ENCODE data around the gene TMEM39A. TPM values are rescaled to one million over a fixed set of nuclear protein-coding genes. Genes with fewer than 3 reads are reported as not detected.
A peak's percentile ranks its signal among the peaks of the same experiment; 100 is the strongest.

TMEM39A gene
- polyA plus RNA-seq, 1 of the 3 experiments (the other 2 are of a cell fraction), result 13.2 TPM

DNA sequence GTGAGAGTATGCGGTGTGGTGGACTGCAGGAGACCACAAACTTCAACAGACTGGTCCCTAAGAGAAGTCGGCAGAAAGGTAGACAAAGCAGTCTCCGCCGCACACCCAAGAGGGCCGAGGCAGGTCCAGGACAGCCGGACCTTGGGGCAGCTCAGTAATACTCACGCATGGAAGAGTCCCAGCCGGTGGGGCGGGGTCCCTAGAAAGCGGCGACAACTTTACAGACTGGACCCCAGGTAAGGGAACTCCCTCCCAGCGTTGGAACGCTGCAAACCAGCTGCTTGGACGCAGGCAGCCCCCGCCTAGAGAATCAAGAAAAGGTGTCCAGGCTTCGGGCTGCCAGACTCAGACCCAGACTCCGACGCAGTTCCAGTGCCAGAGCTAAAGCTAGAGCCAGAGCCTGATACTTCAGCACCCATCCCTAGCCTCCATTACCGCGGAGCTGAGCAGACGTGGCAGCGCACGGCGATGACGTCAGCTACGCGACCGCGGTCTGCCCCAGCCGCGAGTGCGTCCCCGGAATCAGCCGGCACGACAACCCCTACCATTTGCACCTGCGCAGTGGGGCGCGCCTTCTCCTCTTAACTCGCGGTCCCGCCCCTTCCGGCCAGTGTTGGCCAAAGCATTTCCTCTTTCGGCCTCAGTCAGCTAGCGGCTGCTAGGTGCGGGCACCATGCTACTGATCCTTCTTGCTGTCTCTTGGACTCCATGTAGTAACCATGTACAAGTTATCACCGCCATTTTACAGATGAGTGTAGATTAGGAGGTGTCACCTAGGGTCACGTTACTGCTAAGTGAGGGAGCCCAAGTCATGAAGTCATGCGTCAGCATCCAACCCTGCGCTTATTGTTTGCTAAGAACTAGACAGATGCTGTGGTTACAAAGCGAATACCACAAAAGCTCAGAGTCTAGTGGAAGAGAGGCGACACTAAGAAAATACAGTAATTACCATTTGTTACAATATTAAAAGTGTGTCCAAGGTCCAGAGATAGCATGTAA is at the start of gene TMEM39A (continued):
- TF ChIP-seq, protein P1, sequence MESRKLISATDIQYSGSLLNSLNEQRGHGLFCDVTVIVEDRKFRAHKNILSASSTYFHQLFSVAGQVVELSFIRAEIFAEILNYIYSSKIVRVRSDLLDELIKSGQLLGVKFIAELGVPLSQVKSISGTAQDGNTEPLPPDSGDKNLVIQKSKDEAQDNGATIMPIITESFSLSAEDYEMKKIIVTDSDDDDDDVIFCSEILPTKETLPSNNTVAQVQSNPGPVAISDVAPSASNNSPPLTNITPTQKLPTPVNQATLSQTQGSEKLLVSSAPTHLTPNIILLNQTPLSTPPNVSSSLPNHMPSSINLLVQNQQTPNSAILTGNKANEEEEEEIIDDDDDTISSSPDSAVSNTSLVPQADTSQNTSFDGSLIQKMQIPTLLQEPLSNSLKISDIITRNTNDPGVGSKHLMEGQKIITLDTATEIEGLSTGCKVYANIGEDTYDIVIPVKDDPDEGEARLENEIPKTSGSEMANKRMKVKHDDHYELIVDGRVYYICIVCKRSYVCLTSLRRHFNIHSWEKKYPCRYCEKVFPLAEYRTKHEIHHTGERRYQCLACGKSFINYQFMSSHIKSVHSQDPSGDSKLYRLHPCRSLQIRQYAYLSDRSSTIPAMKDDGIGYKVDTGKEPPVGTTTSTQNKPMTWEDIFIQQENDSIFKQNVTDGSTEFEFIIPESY (IDR thresholded peaks at IDR 0.05; ENCODE audit: borderline replicate concordance, low read depth), result no peak
- TF ChIP-seq EZH2phosphoT487 (IDR thresholded peaks at IDR 0.05; ENCODE audit: borderline replicate concordance, low read depth), result no peak
- TF ChIP-seq, protein P2, sequence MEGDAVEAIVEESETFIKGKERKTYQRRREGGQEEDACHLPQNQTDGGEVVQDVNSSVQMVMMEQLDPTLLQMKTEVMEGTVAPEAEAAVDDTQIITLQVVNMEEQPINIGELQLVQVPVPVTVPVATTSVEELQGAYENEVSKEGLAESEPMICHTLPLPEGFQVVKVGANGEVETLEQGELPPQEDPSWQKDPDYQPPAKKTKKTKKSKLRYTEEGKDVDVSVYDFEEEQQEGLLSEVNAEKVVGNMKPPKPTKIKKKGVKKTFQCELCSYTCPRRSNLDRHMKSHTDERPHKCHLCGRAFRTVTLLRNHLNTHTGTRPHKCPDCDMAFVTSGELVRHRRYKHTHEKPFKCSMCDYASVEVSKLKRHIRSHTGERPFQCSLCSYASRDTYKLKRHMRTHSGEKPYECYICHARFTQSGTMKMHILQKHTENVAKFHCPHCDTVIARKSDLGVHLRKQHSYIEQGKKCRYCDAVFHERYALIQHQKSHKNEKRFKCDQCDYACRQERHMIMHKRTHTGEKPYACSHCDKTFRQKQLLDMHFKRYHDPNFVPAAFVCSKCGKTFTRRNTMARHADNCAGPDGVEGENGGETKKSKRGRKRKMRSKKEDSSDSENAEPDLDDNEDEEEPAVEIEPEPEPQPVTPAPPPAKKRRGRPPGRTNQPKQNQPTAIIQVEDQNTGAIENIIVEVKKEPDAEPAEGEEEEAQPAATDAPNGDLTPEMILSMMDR (IDR thresholded peaks at IDR 0.05), result no peak
- peak; percentile 91 for TF ChIP-seq MXI1 (IDR thresholded peaks at IDR 0.05; ENCODE audit: low read depth, low read length)
- no peak; the same call in 1 of the 2 replicates for TF ChIP-seq TCF12 (IDR thresholded peaks at IDR 0.05)
- TF ChIP-seq NFIC (IDR thresholded peaks at IDR 0.05; ENCODE audit: borderline replicate concordance), result no peak
- peak; percentile 86 for TF ChIP-seq CHD2 (IDR thresholded peaks at IDR 0.05; ENCODE audit: low read length, partially characterized antibody)
- no peak for TF ChIP-seq JUND (IDR thresholded peaks at IDR 0.05)
- no peak for TF ChIP-seq TEAD4 (IDR thresholded peaks at IDR 0.05; ENCODE audit: borderline replicate concordance, insufficient read depth)
- TF ChIP-seq MEF2A (IDR thresholded peaks at IDR 0.05; ENCODE audit: borderline replicate concordance, low read depth), result no peak
- no peak; the same call in 1 of the 2 replicates for TF ChIP-seq GATA2 (CRISPR knock-in tag; IDR thresholded peaks at IDR 0.05)
- TF ChIP-seq SIN3A (IDR thresholded peaks at IDR 0.05; ENCODE audit: borderline replicate concordance, low read depth, low read length), result peak; percentile 85; the same call in 1 of the 2 replicates

DNA sequence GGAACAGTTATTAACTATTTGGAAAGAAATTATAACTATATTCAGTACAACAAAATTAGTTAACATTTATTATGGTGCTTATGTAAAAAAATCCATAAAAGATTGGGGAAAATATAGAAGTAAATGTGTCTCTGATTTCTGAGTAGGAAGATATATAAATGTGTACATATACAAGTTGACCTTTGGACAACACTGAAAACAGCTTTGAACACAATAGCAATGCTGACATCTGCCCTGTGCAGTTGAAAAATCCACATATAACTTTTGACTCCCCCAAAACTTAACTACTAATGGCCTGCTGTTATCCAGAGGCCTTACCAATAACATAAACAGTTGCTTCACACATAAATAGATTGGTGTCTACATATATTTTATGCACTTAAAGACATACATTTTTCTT is 47.3 kb upstream of the TMEM39A start:
- peaks cover 71 to 76% of the 10 kb centered on the region in 2 experiments for H3K36me3 ChIP-seq (replicated peaks in 1 of 2; ENCODE audit: control insufficient read depth in 1 of 2, insufficient read depth in 2 of 2, low read length in 1 of 2)
- TF ChIP-seq SMC3 (IDR thresholded peaks at IDR 0.05; ENCODE audit: low read depth, low read length) (no peak), JUND (IDR thresholded peaks at IDR 0.05) (no peak), NRF1 (IDR thresholded peaks at IDR 0.05; ENCODE audit: low read depth, low read length) (no peak), RCOR1 (IDR thresholded peaks at IDR 0.05; ENCODE audit: low read length) (no peak), MEF2A (IDR thresholded peaks at IDR 0.05; ENCODE audit: borderline replicate concordance, low read depth) (no peak), POLR2AphosphoS5 (IDR thresholded peaks at IDR 0.05; ENCODE audit: low read depth, low read length) (no peak), FOSL2 (IDR thresholded peaks at IDR 0.05; ENCODE audit: borderline replicate concordance, low read depth) (no peak), EP300 (IDR thresholded peaks at IDR 0.05; ENCODE audit: borderline replicate concordance in 1 of 2, low read depth in 1 of 2, low read length in 1 of 2) (no peak), CHD2 (IDR thresholded peaks at IDR 0.05; ENCODE audit: low read length, partially characterized antibody) (no peak), GATA2 (CRISPR knock-in tag; IDR thresholded peaks at IDR 0.05) (no peak), RFX5 (IDR thresholded peaks at IDR 0.05; ENCODE audit: low read length) (no peak), GABPA (IDR thresholded peaks at IDR 0.05; ENCODE audit: low read depth) (no peak), ELF1 (IDR thresholded peaks at IDR 0.05) (no peak)
- TF ChIP-seq, protein P1 (IDR thresholded peaks at IDR 0.05; ENCODE audit: borderline replicate concordance, low read depth), result no peak
- TF ChIP-seq, protein P3, sequence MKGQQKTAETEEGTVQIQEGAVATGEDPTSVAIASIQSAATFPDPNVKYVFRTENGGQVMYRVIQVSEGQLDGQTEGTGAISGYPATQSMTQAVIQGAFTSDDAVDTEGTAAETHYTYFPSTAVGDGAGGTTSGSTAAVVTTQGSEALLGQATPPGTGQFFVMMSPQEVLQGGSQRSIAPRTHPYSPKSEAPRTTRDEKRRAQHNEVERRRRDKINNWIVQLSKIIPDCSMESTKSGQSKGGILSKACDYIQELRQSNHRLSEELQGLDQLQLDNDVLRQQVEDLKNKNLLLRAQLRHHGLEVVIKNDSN (IDR thresholded peaks at IDR 0.05; ENCODE audit: borderline replicate concordance, low read depth), result no peak

More for the DNA sequence above, 47.3 kb upstream of the TMEM39A start:
- H3K4me2 ChIP-seq, result no peak overlapping the region
- no peak overlapping the region for H3K9ac ChIP-seq
- H3K79me2 ChIP-seq (ENCODE audit: insufficient read depth), result peaks cover 32% of the 10 kb centered on the region; the same call in 1 of the 2 replicates
- DNase-seq, result no peak
- no peak overlapping the region for H3K4me3 ChIP-seq (ENCODE audit: low read depth in 2 of 2, low read length in 1 of 2)
- no peaks in the 10 kb centered on the region for H3K9me2 ChIP-seq
- CTCF ChIA-PET, result interaction anchor here (0.6 kb wide), 1 partner anchor 9 kb away, joined by 3 read pairs; no protein-coding TSS in a partner anchor
- H3K4me1 ChIP-seq (ENCODE audit: control insufficient read depth in 1 of 2, insufficient read depth in 2 of 2, low read depth in 1 of 2, low read length in 1 of 2), result no peaks in the 10 kb centered on the region; a peak in 1 of 4 replicates
- no peaks in the 10 kb centered on the region for H3F3A ChIP-seq (replicated peaks; ENCODE audit: insufficient read depth)
- H4K20me1 ChIP-seq (ENCODE audit: insufficient read depth), result no peaks in the 10 kb centered on the region
- no peak overlapping the region for H2AFZ ChIP-seq (ENCODE audit: low read depth)
- H3K9me3 ChIP-seq, result no peaks in the 10 kb centered on the region
- H3K27ac ChIP-seq (ENCODE audit: low read depth in 2 of 2, low read length in 1 of 2), result no peak overlapping the region
- H3K27me3 ChIP-seq (ENCODE audit: insufficient read depth), result no peaks in the 10 kb centered on the region
- POLR2A ChIA-PET, result no interaction called here
